ENCODE measurements around the gene AKR7A3. TPM values are rescaled to one million over a fixed set of nuclear protein-coding genes. Genes with fewer than 3 reads are reported as not detected.

The AKR7A3 gene
- total RNA-seq, 1 experiment from 2014 or later, result 0.40 TPM

DNA sequence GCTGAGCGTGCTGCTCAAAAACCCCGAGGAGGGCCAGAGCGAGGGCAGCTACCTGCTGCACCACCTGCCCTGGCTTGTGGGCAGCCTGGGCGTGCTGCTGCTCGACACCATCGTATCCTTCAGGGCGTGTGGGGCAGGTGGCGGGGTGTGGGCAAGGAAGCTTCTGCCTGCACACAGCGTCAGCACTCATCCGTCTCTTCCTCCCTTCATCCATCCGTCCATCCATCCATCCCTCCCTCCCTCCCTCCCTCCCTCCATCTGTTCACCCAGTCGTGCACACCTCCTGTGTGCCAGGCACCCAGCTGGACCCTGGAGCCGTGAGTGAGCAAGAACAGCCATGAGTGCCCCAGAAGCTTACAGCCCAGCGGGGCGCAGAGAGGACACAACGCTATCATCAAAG is 38.7 kb upstream of the AKR7A3 start:
- BruUV-seq (replicated peaks), result no TSS peak
- Histone ChIP-seq H3K79me2 (ENCODE audit: low read length) (no peaks in the 10 kb centered on the region), H3K27ac (ENCODE audit: low read length) (no peak overlapping the region), H3K9me2 (replicated peaks; ENCODE audit: low read length) (no peaks in the 10 kb centered on the region), H2AFZ (ENCODE audit: low read length) (no peak overlapping the region), H3K9ac (ENCODE audit: low read length) (no peak overlapping the region), H3K4me3 (ENCODE audit: low read length) (no peak overlapping the region), H3K9me3 (ENCODE audit: low read length) (no peaks in the 10 kb centered on the region), H3K4me2 (ENCODE audit: low read length) (no peak overlapping the region), H3F3A (ENCODE audit: low read length, unreplicated experiment) (no peaks in the 10 kb centered on the region), H3K27me3 (ENCODE audit: low read length) (no peaks in the 10 kb centered on the region), H4K20me1 (ENCODE audit: low read length) (no peaks in the 10 kb centered on the region), H3K4me1 (ENCODE audit: insufficient read depth, low read length) (no peaks in the 10 kb centered on the region), H3K36me3 (ENCODE audit: low read depth, low read length) (no peaks in the 10 kb centered on the region)
- DNase-seq (no peak), ATAC-seq (no peak)
- ChIA-PET POLR2A (ENCODE audit: unreplicated experiment) (interaction anchor here (0.5 kb wide), 1 partner anchor 283 kb away, joined by 6 read pairs; no protein-coding TSS in a partner anchor), CTCF (no interaction called here)
- intact Hi-C loops (cut with micrococcal nuclease), result no loop called here
- TF ChIP-seq EZH2phosphoT487 (IDR thresholded peaks at IDR 0.05; ENCODE audit: borderline replicate concordance, low read length), result no peak
- TF ChIP-seq EZH2 (IDR thresholded peaks at IDR 0.05; ENCODE audit: low read length, unreplicated experiment), result no peak
- TF ChIP-seq, protein P1, sequence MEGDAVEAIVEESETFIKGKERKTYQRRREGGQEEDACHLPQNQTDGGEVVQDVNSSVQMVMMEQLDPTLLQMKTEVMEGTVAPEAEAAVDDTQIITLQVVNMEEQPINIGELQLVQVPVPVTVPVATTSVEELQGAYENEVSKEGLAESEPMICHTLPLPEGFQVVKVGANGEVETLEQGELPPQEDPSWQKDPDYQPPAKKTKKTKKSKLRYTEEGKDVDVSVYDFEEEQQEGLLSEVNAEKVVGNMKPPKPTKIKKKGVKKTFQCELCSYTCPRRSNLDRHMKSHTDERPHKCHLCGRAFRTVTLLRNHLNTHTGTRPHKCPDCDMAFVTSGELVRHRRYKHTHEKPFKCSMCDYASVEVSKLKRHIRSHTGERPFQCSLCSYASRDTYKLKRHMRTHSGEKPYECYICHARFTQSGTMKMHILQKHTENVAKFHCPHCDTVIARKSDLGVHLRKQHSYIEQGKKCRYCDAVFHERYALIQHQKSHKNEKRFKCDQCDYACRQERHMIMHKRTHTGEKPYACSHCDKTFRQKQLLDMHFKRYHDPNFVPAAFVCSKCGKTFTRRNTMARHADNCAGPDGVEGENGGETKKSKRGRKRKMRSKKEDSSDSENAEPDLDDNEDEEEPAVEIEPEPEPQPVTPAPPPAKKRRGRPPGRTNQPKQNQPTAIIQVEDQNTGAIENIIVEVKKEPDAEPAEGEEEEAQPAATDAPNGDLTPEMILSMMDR (conservative IDR thresholded peaks at IDR 0.05; ENCODE audit: low read depth, low read length), result no peak

DNA sequence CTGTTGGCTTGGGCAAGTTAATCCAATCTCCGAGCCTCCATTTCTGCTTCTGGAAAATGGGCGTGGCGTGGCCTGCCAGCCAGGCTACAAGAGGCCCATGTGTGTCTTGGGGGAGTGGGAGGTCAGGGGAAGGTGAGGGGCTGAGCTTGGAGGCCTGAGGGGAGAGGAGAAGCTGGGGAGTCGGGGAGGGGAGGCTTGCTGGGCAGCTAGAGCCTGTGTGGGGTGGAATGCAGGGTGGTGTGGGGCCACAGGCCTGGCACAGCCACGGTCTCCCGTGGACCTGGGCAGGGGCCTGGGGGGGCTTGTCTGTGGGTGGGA is 38.1 kb upstream of the AKR7A3 start:
- ATAC-seq (no peak), DNase-seq (no peak)
- H3K79me2 ChIP-seq (ENCODE audit: low read length), result no peaks in the 10 kb centered on the region
- CTCF ChIA-PET, result no interaction called here
- H4K20me1 ChIP-seq (ENCODE audit: low read length), result no peaks in the 10 kb centered on the region
- H3K9ac ChIP-seq (ENCODE audit: low read length), result no peak overlapping the region
- POLR2A ChIA-PET (ENCODE audit: unreplicated experiment), result no interaction called here
- H3K27ac ChIP-seq (ENCODE audit: low read length), result no peak overlapping the region
- no peaks in the 10 kb centered on the region for H3K9me3 ChIP-seq (ENCODE audit: low read length)
- no peaks in the 10 kb centered on the region for H3K36me3 ChIP-seq (ENCODE audit: low read depth, low read length)
- H3K4me2 ChIP-seq (ENCODE audit: low read length), result no peak overlapping the region
- no TSS peak for BruUV-seq (replicated peaks)
- H3K4me1 ChIP-seq (ENCODE audit: insufficient read depth, low read length), result no peaks in the 10 kb centered on the region
- H3F3A ChIP-seq (ENCODE audit: low read length, unreplicated experiment), result no peaks in the 10 kb centered on the region
- TF ChIP-seq EZH2 (IDR thresholded peaks at IDR 0.05; ENCODE audit: low read length, unreplicated experiment) (no peak), EZH2phosphoT487 (IDR thresholded peaks at IDR 0.05; ENCODE audit: borderline replicate concordance, low read length) (no peak)
- TF ChIP-seq, protein P1 (conservative IDR thresholded peaks at IDR 0.05; ENCODE audit: low read depth, low read length), result no peak
- H3K9me2 ChIP-seq (replicated peaks; ENCODE audit: low read length), result no peaks in the 10 kb centered on the region
- H3K4me3 ChIP-seq (ENCODE audit: low read length), result no peak overlapping the region
- no peaks in the 10 kb centered on the region for H3K27me3 ChIP-seq (ENCODE audit: low read length)
- intact Hi-C loops (cut with micrococcal nuclease), result no loop called here
- no peak overlapping the region for H2AFZ ChIP-seq (ENCODE audit: low read length)

DNA sequence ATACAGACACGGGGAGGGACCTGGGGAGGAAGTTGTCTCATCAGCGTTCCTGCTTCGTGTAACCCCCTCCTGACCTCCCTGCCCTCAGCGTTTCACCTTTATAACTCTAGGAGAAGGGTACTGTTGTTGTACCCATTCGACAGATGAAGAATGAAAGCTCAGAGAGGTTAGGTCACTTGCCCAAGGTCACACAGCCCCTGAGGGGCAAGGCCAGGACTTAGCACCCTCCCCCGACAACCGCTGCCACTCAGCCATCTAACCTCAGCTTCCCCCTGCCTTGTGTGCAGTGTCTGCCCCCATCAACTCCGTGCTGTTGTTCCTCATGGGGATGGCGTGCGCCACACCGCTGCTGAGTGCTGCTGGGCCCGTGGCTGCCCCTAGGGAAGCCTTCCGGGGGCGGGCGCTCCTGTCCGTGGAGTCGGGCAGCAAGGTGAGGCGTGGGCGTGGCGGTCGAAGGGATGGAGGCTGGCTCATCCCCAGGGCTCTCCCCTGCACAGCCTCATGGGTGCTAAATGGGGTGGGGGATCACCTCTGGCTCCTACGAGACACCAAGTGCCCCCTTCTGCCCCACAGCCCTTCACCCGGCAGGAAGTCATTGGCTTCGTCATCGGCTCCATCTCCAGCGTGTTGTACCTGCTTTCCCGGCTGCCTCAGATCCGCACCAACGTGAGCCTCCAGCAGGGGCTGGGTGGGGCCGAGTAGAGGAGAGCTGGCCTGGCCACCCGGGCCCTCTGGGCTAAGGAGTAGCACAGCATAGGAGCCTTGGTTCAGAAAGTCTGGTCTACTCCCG is 37.6 kb upstream of the AKR7A3 start:
- Histone ChIP-seq H3K9me2 (replicated peaks; ENCODE audit: low read length) (no peaks in the 10 kb centered on the region), H3K36me3 (ENCODE audit: low read depth, low read length) (no peaks in the 10 kb centered on the region), H3K27me3 (ENCODE audit: low read length) (no peaks in the 10 kb centered on the region), H3K4me1 (ENCODE audit: insufficient read depth, low read length) (no peaks in the 10 kb centered on the region), H3F3A (ENCODE audit: low read length, unreplicated experiment) (no peaks in the 10 kb centered on the region), H3K4me3 (ENCODE audit: low read length) (no peak overlapping the region), H3K4me2 (ENCODE audit: low read length) (no peak overlapping the region), H2AFZ (ENCODE audit: low read length) (no peak overlapping the region), H3K79me2 (ENCODE audit: low read length) (no peaks in the 10 kb centered on the region), H3K9ac (ENCODE audit: low read length) (no peak overlapping the region), H4K20me1 (ENCODE audit: low read length) (no peaks in the 10 kb centered on the region), H3K27ac (ENCODE audit: low read length) (no peak overlapping the region), H3K9me3 (ENCODE audit: low read length) (no peaks in the 10 kb centered on the region)
- 0 out of 2 replicates have a peak, but pooled peaks have one; percentile 16 for ATAC-seq
- BruUV-seq (replicated peaks), result no TSS peak
- TF ChIP-seq, protein P1 (conservative IDR thresholded peaks at IDR 0.05; ENCODE audit: low read depth, low read length), result no peak
- TF ChIP-seq EZH2 (IDR thresholded peaks at IDR 0.05; ENCODE audit: low read length, unreplicated experiment) (no peak), EZH2phosphoT487 (IDR thresholded peaks at IDR 0.05; ENCODE audit: borderline replicate concordance, low read length) (no peak)
- ChIA-PET POLR2A (ENCODE audit: unreplicated experiment) (no interaction called here), CTCF (no interaction called here)
- intact Hi-C loops (cut with micrococcal nuclease), result no loop called here
- DNase-seq, result no peak

Data from PC-3 (cell line).